GM15510 (cell line): ENCODE data around the gene CDYL2.

Experiments used
- POLR2A ChIP-seq: IDR thresholded peaks from 3 replicates; pipeline ENCODE4 v1.6.1; 2011; ENCODE audit warnings: borderline replicate concordance; ENCODE audit not compliant: insufficient read length; ENCODE audit errors: extremely low read depth

Gene CDYL2

GRCh38 chr16:80705596-80705995, 98.8 kb downstream of the CDYL2 start:
- TF ChIP-seq POLR2A: no peak

GRCh38 chr16:80704751-80705505, 99.5 kb downstream of the CDYL2 start:
- TF ChIP-seq POLR2A: no peak

GRCh38 chr16:80703131-80704071, 101.0 kb downstream of the CDYL2 start:
- no peak for TF ChIP-seq POLR2A

- TF ChIP-seq POLR2A: no peak
Measured at GRCh38 chr16:80702696-80703095, 101.7 kb downstream of the CDYL2 start.

- TF ChIP-seq POLR2A: no peak
Measured at GRCh38 chr16:80700558-80700957, 103.8 kb downstream of the CDYL2 start.

- TF ChIP-seq POLR2A: no peak
Measured at GRCh38 chr16:80695020-80695419, 109.4 kb downstream of the CDYL2 start.

GRCh38 chr16:80693553-80693952, 110.8 kb downstream of the CDYL2 start:
- no peak for TF ChIP-seq POLR2A

GRCh38 chr16:80692270-80692669, 112.1 kb downstream of the CDYL2 start:
- TF ChIP-seq POLR2A: no peak

- no peak for TF ChIP-seq POLR2A
Measured at GRCh38 chr16:80691111-80691741, 113.2 kb downstream of the CDYL2 start.

- TF ChIP-seq POLR2A: no peak
Measured at GRCh38 chr16:80689487-80689886, 114.9 kb downstream of the CDYL2 start.

- no peak for TF ChIP-seq POLR2A
Measured at GRCh38 chr16:80687606-80688005, 116.8 kb downstream of the CDYL2 start.

- no peak for TF ChIP-seq POLR2A
Measured at GRCh38 chr16:80684906-80685305, 119.5 kb downstream of the CDYL2 start.

GRCh38 chr16:80684136-80684765, 120.1 kb downstream of the CDYL2 start:
- TF ChIP-seq POLR2A: no peak

- no peak for TF ChIP-seq POLR2A
Measured at GRCh38 chr16:80683646-80684045, 120.8 kb downstream of the CDYL2 start.

GRCh38 chr16:80682421-80683070, 121.9 kb downstream of the CDYL2 start:
- no peak for TF ChIP-seq POLR2A

- no peak for TF ChIP-seq POLR2A
Measured at GRCh38 chr16:80681436-80681835, 123.0 kb downstream of the CDYL2 start.
